SK-N-SH (cell line): ENCODE results near the gene PCDHGA2. TPM values are rescaled to one million over a fixed set of nuclear protein-coding genes. Genes with fewer than 3 reads are reported as not detected.
"Not testable (repeated sequence)": the region's sequence is repeated elsewhere in the genome, so short reads cannot be mapped to it uniquely, and the experiment has no call there.

ENCODE experiments used
- CTCF ChIA-PET: fragments of 300-600, 350-600 bp; formaldehyde crosslinking; extraction: SDS; loops from one replicate; lab custom pipeline; 2021; lab: Yijun Ruan, JAX
- POLR2A ChIA-PET: fragments of 350-600 bp; sonication (Branson Sonifier 250); formaldehyde crosslinking; extraction: SDS; loops from one replicate; lab custom pipeline; 2020; ENCODE audit warnings: antibody characterized with exemption, inconsistent platforms; lab: Yijun Ruan, JAX
- DNase-seq: peaks from one replicate; pipeline ENCODE4 v3.0.0; 2012
- H2AFZ ChIP-seq: fragments of 200-600 bp; sonication (generic); 2 replicates; pipeline ENCODE4 v1.8.1; 2016; ENCODE audit warnings: antibody characterized with exemption, mild to moderate bottlenecking, low read depth
- H3F3A ChIP-seq: fragments of 200-600 bp; sonication (generic); replicated peaks from 2 replicates; pipeline ENCODE3; 2016; ENCODE audit warnings: antibody characterized with exemption, mild to moderate bottlenecking; ENCODE audit not compliant: insufficient read depth
- H3K27ac ChIP-seq, 2 experiments: fragments of 200-500 bp in 1 of 2; fragments of 200-600 bp in 1 of 2; sonication (Bioruptor generic) in 1 of 2; sonication (generic), shearing (Covaris generic) in 1 of 2; 2 replicates each; pipeline versions ENCODE4 v1.5.1 to v1.6.1; 2014 to 2016; ENCODE audit warnings: low read depth in 2 of 2, inconsistent platforms in 1 of 2, low read length in 1 of 2, mild to moderate bottlenecking in 1 of 2, mixed read lengths in 1 of 2
- H3K27me3 ChIP-seq: fragments of 200-600 bp; sonication (generic), shearing (Covaris generic); 2 replicates; pipeline ENCODE4 v1.6.1; 2016; ENCODE audit warnings: mixed run types; ENCODE audit not compliant: insufficient read depth
- H3K36me3 ChIP-seq, 2 experiments: fragments of 200-500 bp in 1 of 2; fragments of 200-600 bp in 1 of 2; sonication (Bioruptor generic) in 1 of 2; sonication (generic) in 1 of 2; replicated peaks in 1 of 2; 2 replicates each; pipeline versions ENCODE3 to v1.5.1; 2014 to 2016; ENCODE audit warnings: low read length in 1 of 2, mild to moderate bottlenecking in 1 of 2; ENCODE audit not compliant: insufficient read depth in 2 of 2, control insufficient read depth in 1 of 2
- H3K4me1 ChIP-seq, 2 experiments: fragments of 200-500 bp in 1 of 2; fragments of 200-600 bp in 1 of 2; sonication (Bioruptor generic) in 1 of 2; sonication (generic), shearing (Covaris generic) in 1 of 2; 2 replicates each; pipeline versions ENCODE4 v1.5.1 to v1.6.1; 2014 to 2016; ENCODE audit warnings: low read depth in 1 of 2, low read length in 1 of 2, mixed run types in 1 of 2; ENCODE audit not compliant: insufficient read depth in 2 of 2, control insufficient read depth in 1 of 2
- H3K4me2 ChIP-seq: fragments of 200-600 bp; sonication (generic), shearing (Covaris generic); 2 replicates; pipeline ENCODE4 v1.6.1; 2017; ENCODE audit warnings: mixed run types
- H3K4me3 ChIP-seq, 2 experiments: fragments of 200-500 bp in 1 of 2; fragments of 200-600 bp in 1 of 2; sonication (Bioruptor generic) in 1 of 2; sonication (generic), shearing (Covaris generic) in 1 of 2; 2 replicates each; pipeline versions ENCODE4 v1.5.1 to v1.8.1; 2014 to 2016; ENCODE audit warnings: low read depth in 2 of 2, inconsistent platforms in 1 of 2, low read length in 1 of 2, mild to moderate bottlenecking in 1 of 2, mixed read lengths in 1 of 2, moderate library complexity in 1 of 2
- H3K79me2 ChIP-seq: fragments of 200-600 bp; sonication (generic); 2 replicates; pipeline ENCODE4 v1.8.1; 2017; ENCODE audit warnings: mild to moderate bottlenecking; ENCODE audit not compliant: insufficient read depth
- H3K9ac ChIP-seq: fragments of 200-600 bp; sonication (generic); 2 replicates; pipeline ENCODE4 v1.6.1; 2017; ENCODE audit warnings: mixed run types
- H3K9me2 ChIP-seq: fragments of 200-600 bp; sonication (generic); 2 replicates; pipeline ENCODE4 v1.6.1; 2017; ENCODE audit warnings: mixed run types
- H3K9me3 ChIP-seq: fragments of 200-600 bp; sonication (generic); 2 replicates; pipeline ENCODE4 v1.6.1; 2017; ENCODE audit warnings: mixed run types, mild to moderate bottlenecking, moderate library complexity
- H4K20me1 ChIP-seq: fragments of 200-600 bp; sonication (generic); 2 replicates; pipeline ENCODE4 v1.6.1; 2017; ENCODE audit warnings: mild to moderate bottlenecking, mixed run types; ENCODE audit not compliant: insufficient read depth
- CHD2 ChIP-seq: fragments of 150-350 bp; IDR thresholded peaks from 2 replicates; pipeline ENCODE4 v1.6.1; 2018; ENCODE audit warnings: low read length; ENCODE audit not compliant: partially characterized antibody
- FOSL2 ChIP-seq: IDR thresholded peaks from 2 replicates; pipeline ENCODE4 v1.4.0; 2012; ENCODE audit warnings: low read depth, mild to moderate bottlenecking, moderate library complexity, borderline replicate concordance
- GATA2 ChIP-seq: sonication (generic); formaldehyde crosslinking; IDR thresholded peaks from 2 replicates; pipeline ENCODE4 v1.5.0; 2020; ENCODE audit warnings: mild to moderate bottlenecking, missing genetic modification reagents
- NFIC ChIP-seq: IDR thresholded peaks from 2 replicates; pipeline ENCODE4 v1.4.0; 2012; ENCODE audit warnings: borderline replicate concordance
- POLR2AphosphoS5 ChIP-seq: IDR thresholded peaks from 2 replicates; pipeline ENCODE4 v1.6.1; 2012; ENCODE audit warnings: low read depth, low read length
- RAD21 ChIP-seq: IDR thresholded peaks from 2 replicates; pipeline ENCODE4 v1.6.1; 2012; ENCODE audit warnings: mild to moderate bottlenecking, low read length
- RXRA ChIP-seq: IDR thresholded peaks from 2 replicates; pipeline ENCODE4 v1.4.0; 2012; ENCODE audit warnings: low read depth, mild to moderate bottlenecking, borderline replicate concordance
- SMC3 ChIP-seq: IDR thresholded peaks from 2 replicates; pipeline ENCODE4 v1.6.1; 2012; ENCODE audit warnings: low read depth, low read length, improper control_type of control experiment
- TAF1 ChIP-seq: IDR thresholded peaks from 2 replicates; pipeline ENCODE4 v1.6.1; 2012; ENCODE audit warnings: low read depth, mild to moderate bottlenecking, low read length, moderate library complexity, borderline replicate concordance
- TCF12 ChIP-seq: IDR thresholded peaks from 2 replicates; pipeline ENCODE4 v1.4.0; 2012
- WGBS: methylation state at CpG from one replicate; pipeline ENCODE4 v1.1.6; 2017; ENCODE audit warnings: low lambda C conversion rate; 5-methylcytosine and 5-hydroxymethylcytosine counted together
- polyA plus RNA-seq, 3 experiments: library from polyadenylated mRNA; depleted of rRNA; stranded (reverse); fragments of >200 nt; gene quantifications; 2 replicates each; pipeline ENCODE4 v1.2.3, GENCODE V29; 2012
- TF ChIP-seq, protein P1 (sequence below): IDR thresholded peaks from 2 replicates; pipeline ENCODE4; 2012
- TF ChIP-seq, protein P2 (sequence below): IDR thresholded peaks from 2 replicates; pipeline ENCODE4 v1.4.0; 2012; ENCODE audit warnings: low read depth
- TF ChIP-seq, protein P3 (sequence below): IDR thresholded peaks from 2 replicates; pipeline ENCODE4 v1.4.0; 2012; ENCODE audit warnings: low read depth, borderline replicate concordance
- TF ChIP-seq, protein P4 (sequence below): IDR thresholded peaks from 2 replicates; pipeline ENCODE4 v1.6.1; 2012; ENCODE audit warnings: mild to moderate bottlenecking, low read depth, low read length, moderate library complexity
- TF ChIP-seq, protein P5 (sequence below): fragments of 150-350 bp; IDR thresholded peaks from 2 replicates; pipeline ENCODE4 v1.6.1; 2016; ENCODE audit warnings: mild to moderate bottlenecking, low read depth, low read length

The PCDHGA2 gene
- polyA plus RNA-seq, 1 of the 3 experiments (the other 2 are of a cell fraction), result 1.4 TPM

DNA sequence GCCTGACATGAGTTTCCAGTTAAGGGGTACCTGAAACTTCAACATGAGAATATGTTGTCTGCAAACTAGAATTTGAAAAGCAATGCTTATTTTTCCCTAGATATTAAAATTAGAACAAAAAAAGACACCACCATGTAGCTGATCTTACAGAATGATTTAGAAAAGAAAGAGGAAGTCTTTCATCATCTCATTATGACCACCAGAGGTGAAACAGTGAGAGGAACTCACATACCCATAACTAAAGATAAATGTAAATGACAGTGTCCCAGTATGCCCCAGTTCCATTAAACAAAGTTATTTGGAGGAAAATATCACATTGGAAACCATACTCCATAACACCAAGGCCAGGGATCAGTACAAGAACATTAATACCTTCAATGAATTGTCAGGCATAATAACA lies 24.8 kb upstream of the PCDHGA2 start:
- Histone ChIP-seq H3K4me2 (no peak overlapping the region), H3K4me3 (no peak overlapping the region), H2AFZ (no peak overlapping the region), H3K27ac (no peak overlapping the region), H3K4me1 (no peaks in the 10 kb centered on the region), H3K9me2 (no peaks in the 10 kb centered on the region), H3K27me3 (no peaks in the 10 kb centered on the region), H4K20me1 (no peaks in the 10 kb centered on the region; the same call in 1 of the 2 replicates), H3F3A (peaks cover 10% of the 10 kb centered on the region), H3K79me2 (peaks cover 93% of the 10 kb centered on the region), H3K36me3 (peaks cover 13 to 58% of the 10 kb centered on the region in 2 experiments), H3K9me3 (peaks cover 34% of the 10 kb centered on the region), H3K9ac (no peak overlapping the region)
- DNase-seq, result no peak
- no peak for TF ChIP-seq TAF1
- no peak for TF ChIP-seq POLR2AphosphoS5
- no peak for TF ChIP-seq NFIC
- TF ChIP-seq, protein P1, sequence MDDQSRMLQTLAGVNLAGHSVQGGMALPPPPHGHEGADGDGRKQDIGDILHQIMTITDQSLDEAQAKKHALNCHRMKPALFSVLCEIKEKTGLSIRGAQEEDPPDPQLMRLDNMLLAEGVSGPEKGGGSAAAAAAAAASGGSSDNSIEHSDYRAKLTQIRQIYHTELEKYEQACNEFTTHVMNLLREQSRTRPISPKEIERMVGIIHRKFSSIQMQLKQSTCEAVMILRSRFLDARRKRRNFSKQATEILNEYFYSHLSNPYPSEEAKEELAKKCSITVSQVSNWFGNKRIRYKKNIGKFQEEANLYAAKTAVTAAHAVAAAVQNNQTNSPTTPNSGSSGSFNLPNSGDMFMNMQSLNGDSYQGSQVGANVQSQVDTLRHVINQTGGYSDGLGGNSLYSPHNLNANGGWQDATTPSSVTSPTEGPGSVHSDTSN, result no peak
- no peak for TF ChIP-seq TCF12
- TF ChIP-seq CHD2, result no peak
- TF ChIP-seq, protein P2, sequence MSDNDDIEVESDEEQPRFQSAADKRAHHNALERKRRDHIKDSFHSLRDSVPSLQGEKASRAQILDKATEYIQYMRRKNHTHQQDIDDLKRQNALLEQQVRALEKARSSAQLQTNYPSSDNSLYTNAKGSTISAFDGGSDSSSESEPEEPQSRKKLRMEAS, result no peak
- TF ChIP-seq, protein P3, sequence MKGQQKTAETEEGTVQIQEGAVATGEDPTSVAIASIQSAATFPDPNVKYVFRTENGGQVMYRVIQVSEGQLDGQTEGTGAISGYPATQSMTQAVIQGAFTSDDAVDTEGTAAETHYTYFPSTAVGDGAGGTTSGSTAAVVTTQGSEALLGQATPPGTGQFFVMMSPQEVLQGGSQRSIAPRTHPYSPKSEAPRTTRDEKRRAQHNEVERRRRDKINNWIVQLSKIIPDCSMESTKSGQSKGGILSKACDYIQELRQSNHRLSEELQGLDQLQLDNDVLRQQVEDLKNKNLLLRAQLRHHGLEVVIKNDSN, result no peak
- no peak for TF ChIP-seq GATA2 (CRISPR knock-in tag)
- CTCF ChIA-PET, result interaction anchor here (1.3 kb wide), 1 partner anchor 25 kb away, joined by 3 read pairs; the partner anchor contains the start of gene PCDHGA2
- POLR2A ChIA-PET, result no interaction called here

DNA sequence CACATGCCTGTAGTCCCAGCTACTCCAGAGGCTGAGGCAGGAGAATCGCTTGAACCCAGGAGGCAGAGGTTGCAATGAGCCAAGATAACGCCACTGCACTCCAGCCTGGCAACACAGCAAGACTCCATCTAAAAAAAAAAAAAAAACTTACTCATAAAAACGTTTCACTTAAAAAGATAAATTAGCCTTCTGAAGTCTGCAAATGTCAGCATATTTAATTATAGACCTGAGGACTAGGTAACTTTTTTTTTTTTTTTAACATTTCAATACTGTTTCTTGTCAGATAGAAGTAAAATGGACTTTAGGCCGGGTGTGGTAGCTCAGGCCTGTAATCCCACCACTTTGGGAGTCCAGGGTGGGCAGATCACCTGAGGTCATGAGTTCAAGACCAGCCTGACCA lies 21.6 kb upstream of the PCDHGA2 start:
- H3K9me2 ChIP-seq, H3K27ac ChIP-seq, H3K4me3 ChIP-seq, H2AFZ ChIP-seq, DNase-seq, H3K4me1 ChIP-seq, H4K20me1 ChIP-seq, H3K9ac ChIP-seq, H3K27me3 ChIP-seq, POLR2A ChIA-PET, H3K4me2 ChIP-seq: not testable (repeated sequence)
- peaks cover 24 to 70% of the 10 kb centered on the region in 2 experiments for H3K36me3 ChIP-seq
- peaks cover 78% of the 10 kb centered on the region for H3K79me2 ChIP-seq
- CTCF ChIA-PET, result interaction anchor here (0.7 to 5.4 kb wide), 3 partner anchors 9 to 246 kb away, joined by 3 to 36 read pairs (median 4); no protein-coding TSS in a partner anchor
- H3F3A ChIP-seq, result peaks cover 20% of the 10 kb centered on the region
- peaks cover 40% of the 10 kb centered on the region for H3K9me3 ChIP-seq
- WGBS, result 73% methylated on average over 4 of the region's 4 CpGs

DNA sequence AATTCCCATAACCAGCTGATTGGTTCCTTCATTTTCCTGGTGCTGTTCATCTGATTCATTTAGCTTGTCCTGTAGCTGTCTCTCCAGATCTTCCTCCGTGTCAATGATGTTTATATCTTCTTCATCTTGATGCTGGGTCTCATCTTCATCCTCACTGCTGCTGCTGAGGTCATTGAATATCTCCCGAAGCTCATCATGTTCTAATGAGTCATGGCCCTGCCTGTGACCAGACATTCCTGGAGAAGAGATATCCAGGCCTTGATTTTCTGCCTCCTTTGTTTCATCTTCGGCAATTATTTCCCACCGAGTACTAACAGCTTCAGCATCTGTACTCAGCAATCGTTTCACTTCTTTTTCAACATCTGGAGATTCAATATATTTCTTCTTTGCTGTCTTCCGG lies 19.4 kb upstream of the PCDHGA2 start:
- Histone ChIP-seq H3K9me2 (no peaks in the 10 kb centered on the region), H3K4me3 (peak overlapping the region; percentile 80 to 92; a peak in 3 of 4 replicates), H3K4me2 (no peak overlapping the region), H3K27me3 (no peaks in the 10 kb centered on the region), H3F3A (peaks cover 20% of the 10 kb centered on the region), H3K9me3 (peaks cover 36% of the 10 kb centered on the region), H3K79me2 (peaks cover 57% of the 10 kb centered on the region), H4K20me1 (peaks cover 3% of the 10 kb centered on the region; the same call in 1 of the 2 replicates), H3K9ac (no peak overlapping the region), H2AFZ (no peak overlapping the region), H3K36me3 (peaks cover 24 to 55% of the 10 kb centered on the region in 2 experiments), H3K4me1 (no peaks in the 10 kb centered on the region; a peak in 1 of 4 replicates), H3K27ac (no peak overlapping the region)
- no peak for DNase-seq
- WGBS, result 95% methylated on average over 6 of the region's 6 CpGs
- ChIA-PET CTCF (interaction anchor here (1.0 to 5.4 kb wide), 17 partner anchors 10 to 278 kb away, joined by 3 to 36 read pairs (median 6); partner anchors contain the start of genes PCDHB15, PCDHB9, PCDHGA1 and PCDHGA11), POLR2A (interaction anchor here (1.2 kb wide), 1 partner anchor 242 kb away, joined by 4 read pairs; no protein-coding TSS in a partner anchor)
- TF ChIP-seq CHD2, result no peak
- TF ChIP-seq SMC3, result no peak
- TF ChIP-seq NFIC, result no peak
- TF ChIP-seq, protein P4, sequence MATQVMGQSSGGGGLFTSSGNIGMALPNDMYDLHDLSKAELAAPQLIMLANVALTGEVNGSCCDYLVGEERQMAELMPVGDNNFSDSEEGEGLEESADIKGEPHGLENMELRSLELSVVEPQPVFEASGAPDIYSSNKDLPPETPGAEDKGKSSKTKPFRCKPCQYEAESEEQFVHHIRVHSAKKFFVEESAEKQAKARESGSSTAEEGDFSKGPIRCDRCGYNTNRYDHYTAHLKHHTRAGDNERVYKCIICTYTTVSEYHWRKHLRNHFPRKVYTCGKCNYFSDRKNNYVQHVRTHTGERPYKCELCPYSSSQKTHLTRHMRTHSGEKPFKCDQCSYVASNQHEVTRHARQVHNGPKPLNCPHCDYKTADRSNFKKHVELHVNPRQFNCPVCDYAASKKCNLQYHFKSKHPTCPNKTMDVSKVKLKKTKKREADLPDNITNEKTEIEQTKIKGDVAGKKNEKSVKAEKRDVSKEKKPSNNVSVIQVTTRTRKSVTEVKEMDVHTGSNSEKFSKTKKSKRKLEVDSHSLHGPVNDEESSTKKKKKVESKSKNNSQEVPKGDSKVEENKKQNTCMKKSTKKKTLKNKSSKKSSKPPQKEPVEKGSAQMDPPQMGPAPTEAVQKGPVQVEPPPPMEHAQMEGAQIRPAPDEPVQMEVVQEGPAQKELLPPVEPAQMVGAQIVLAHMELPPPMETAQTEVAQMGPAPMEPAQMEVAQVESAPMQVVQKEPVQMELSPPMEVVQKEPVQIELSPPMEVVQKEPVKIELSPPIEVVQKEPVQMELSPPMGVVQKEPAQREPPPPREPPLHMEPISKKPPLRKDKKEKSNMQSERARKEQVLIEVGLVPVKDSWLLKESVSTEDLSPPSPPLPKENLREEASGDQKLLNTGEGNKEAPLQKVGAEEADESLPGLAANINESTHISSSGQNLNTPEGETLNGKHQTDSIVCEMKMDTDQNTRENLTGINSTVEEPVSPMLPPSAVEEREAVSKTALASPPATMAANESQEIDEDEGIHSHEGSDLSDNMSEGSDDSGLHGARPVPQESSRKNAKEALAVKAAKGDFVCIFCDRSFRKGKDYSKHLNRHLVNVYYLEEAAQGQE, result no peak
- TF ChIP-seq RXRA, result no peak
- no peak for TF ChIP-seq TCF12
- TF ChIP-seq GATA2 (CRISPR knock-in tag), result no peak
- TF ChIP-seq FOSL2, result no peak
- TF ChIP-seq, protein P5, sequence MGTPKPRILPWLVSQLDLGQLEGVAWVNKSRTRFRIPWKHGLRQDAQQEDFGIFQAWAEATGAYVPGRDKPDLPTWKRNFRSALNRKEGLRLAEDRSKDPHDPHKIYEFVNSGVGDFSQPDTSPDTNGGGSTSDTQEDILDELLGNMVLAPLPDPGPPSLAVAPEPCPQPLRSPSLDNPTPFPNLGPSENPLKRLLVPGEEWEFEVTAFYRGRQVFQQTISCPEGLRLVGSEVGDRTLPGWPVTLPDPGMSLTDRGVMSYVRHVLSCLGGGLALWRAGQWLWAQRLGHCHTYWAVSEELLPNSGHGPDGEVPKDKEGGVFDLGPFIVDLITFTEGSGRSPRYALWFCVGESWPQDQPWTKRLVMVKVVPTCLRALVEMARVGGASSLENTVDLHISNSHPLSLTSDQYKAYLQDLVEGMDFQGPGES, result no peak
- no peak for TF ChIP-seq RAD21
